Activated naive CD4-positive, alpha-beta T cell treated with anti-CD3 and anti-CD28 coated beads, Interleukin-2, amount 50 U/mL, for 72 hours (primary cell): ENCODE measurements around the gene ACTR2. TPM values are rescaled to one million over a fixed set of nuclear protein-coding genes. Genes with fewer than 3 reads are reported as not detected.
"Not testable (repeated sequence)": the region's sequence is repeated elsewhere in the genome, so short reads cannot be mapped to it uniquely, and the experiment has no call there.

ENCODE experiments used
- ATAC-seq, 2 donors: fragments of 150-1000 bp; cut with Tn5 transposase; 2 replicates each; pipeline ENCODE4 v1.10.0; 2021; ENCODE audit warnings: mild to moderate bottlenecking in 2 of 2, moderate library complexity in 2 of 2
- DNase-seq, 2 donors: peaks; one replicate each; pipeline ENCODE4 v3.0.0; 2021 to 2022; ENCODE audit warnings: low spot score in 2 of 2
- H3K27ac Mint-ChIP-seq, 2 donors: one replicate each; pipeline ENCODE4 v1.8.0; 2022; ENCODE audit warnings: mild to moderate bottlenecking in 2 of 2, mixed read lengths in 2 of 2
- H3K36me3 Mint-ChIP-seq, 2 donors: one replicate each; pipeline ENCODE4 v1.8.0; 2022; ENCODE audit warnings: mixed read lengths in 2 of 2
- H3K9me3 Mint-ChIP-seq, 2 donors: one replicate each; pipeline ENCODE4 v1.8.0; 2022; ENCODE audit warnings: mixed read lengths in 2 of 2
- total RNA-seq, 2 donors: library from RNA; stranded (reverse); gene quantifications; one replicate each; pipeline ENCODE4 v1.2.3, GENCODE V29; 2022

The ACTR2 gene
- total RNA-seq, 2 donors from 2014 or later = 345 to 382 TPM

DNA sequence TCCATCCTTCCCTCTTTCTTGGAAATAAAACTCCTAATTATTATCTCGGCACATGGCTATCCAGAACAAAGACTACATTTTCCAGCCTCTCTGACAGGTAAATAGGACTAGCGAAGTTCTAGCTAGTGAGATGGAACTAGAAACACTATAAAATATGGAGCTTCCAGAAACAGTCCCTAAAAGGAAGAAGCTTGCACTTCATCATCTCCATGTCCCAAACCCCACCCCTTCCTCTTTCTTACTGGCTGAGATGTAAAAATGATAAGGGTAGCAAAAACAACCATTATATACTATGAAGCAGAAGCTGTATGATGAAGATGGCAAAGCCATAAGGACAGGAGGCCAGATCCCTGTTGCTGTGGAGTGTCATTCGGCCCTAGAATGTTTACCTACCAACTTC is 11.7 kb upstream of the ACTR2 start:
- H3K27ac Mint-ChIP-seq = no peak overlapping the region
- no peak for ATAC-seq
- H3K36me3 Mint-ChIP-seq = no peaks in the 10 kb centered on the region
- no peaks in the 10 kb centered on the region for H3K9me3 Mint-ChIP-seq
- no peak for DNase-seq

- no peak overlapping the region for H3K27ac Mint-ChIP-seq
- H3K9me3 Mint-ChIP-seq = no peaks in the 10 kb centered on the region
- no peak for ATAC-seq
- H3K36me3 Mint-ChIP-seq = no peaks in the 10 kb centered on the region
- no peak for DNase-seq
These were observed 7.0 kb upstream of the ACTR2 start for GRCh38 chr2:65220432-65221131.

DNA sequence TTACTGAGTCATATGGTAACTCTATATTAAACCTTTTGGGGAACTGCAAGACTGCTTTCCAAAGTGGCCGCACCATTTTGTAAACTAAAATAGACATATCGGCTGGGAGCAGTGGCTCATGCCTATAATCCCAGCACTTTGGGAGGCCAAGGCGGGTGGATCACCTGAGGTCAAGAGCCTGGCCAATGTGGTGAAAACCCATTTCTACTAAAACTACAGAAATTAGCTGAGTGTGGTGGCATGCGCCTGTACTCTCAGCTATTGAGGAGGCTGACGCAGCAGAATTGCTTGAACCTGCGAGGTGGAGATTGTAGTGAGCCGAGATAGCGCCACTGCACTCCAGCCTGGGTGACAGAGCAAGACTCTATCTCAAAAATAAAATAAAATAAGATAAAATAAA is 6.4 kb upstream of the ACTR2 start:
- H3K9me3 Mint-ChIP-seq, ATAC-seq, DNase-seq, H3K36me3 Mint-ChIP-seq, H3K27ac Mint-ChIP-seq: not testable (repeated sequence)

- Mint-ChIP-seq H3K36me3 (peaks cover 20 to 25% of the 10 kb centered on the region in 2 donors), H3K9me3 (no peaks in the 10 kb centered on the region), H3K27ac (peak overlapping the region; percentile 95 to 99)
- DNase-seq = no peak
- peak; percentile 6 to 19 for ATAC-seq
These were observed 593 bp upstream of the ACTR2 start for GRCh38 chr2:65227020-65227455.

- ATAC-seq = peak; percentile 51 to 53
- DNase-seq = no peak
- Mint-ChIP-seq H3K27ac (peak overlapping the region; percentile 95 to 97), H3K9me3 (no peaks in the 10 kb centered on the region), H3K36me3 (peaks cover 20 to 32% of the 10 kb centered on the region in 2 donors)
These were observed 676 bp downstream of the ACTR2 start for GRCh38 chr2:65228263-65228750.

DNA sequence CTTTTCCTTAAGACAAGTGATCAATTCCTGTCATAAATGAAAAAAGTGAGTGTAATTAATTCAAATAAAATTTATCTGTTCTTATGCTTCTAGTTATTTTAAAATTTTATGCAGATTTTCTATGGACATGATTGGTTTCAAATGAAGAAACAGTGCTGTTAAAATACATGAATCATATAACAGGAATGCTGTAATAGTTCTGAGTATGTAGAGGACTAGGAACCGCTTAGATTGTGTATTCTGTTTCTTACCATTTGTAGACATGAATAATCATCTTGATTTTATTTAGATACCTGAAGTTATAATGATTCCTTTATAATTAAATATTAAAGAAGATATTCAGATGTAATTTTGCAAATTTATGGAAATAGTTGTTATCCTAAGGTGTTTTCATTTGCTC is 3.5 kb downstream of the ACTR2 start:
- ATAC-seq (no peak), DNase-seq (no peak)
- peak overlapping the region in 1 of 2 donors; percentile 14 for H3K27ac Mint-ChIP-seq
- H3K9me3 Mint-ChIP-seq = no peaks in the 10 kb centered on the region
- H3K36me3 Mint-ChIP-seq = peaks cover 20 to 32% of the 10 kb centered on the region in 2 donors

- H3K9me3 Mint-ChIP-seq = no peaks in the 10 kb centered on the region
- peak overlapping the region; percentile 37 to 77 for H3K27ac Mint-ChIP-seq
- peaks cover 14 to 24% of the 10 kb centered on the region in 2 donors for H3K36me3 Mint-ChIP-seq
- DNase-seq (no peak), ATAC-seq (no peak)
These were observed 4.4 kb downstream of the ACTR2 start for GRCh38 chr2:65231892-65232477.

DNA sequence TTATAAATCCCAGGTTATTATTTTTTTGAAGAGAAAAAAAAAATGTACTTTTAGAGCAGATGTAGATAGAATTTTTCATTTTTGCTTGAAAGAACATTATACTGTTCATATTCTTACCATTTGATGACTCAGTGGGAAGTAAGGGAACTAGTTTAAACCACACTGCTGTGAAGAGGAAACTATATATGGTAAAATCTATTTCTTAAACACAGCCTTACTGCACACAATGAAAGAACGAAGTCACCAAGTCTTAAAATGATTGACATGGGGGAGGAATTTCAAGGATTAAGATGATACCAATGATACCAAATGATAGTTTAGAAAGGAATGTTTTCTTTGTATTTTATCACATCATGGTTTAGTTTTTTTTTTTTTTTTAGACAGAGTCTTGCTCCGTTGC is 5.0 kb downstream of the ACTR2 start:
- Mint-ChIP-seq H3K27ac (peak overlapping the region in 1 of 2 donors; percentile 37), H3K36me3 (peaks cover 7 to 21% of the 10 kb centered on the region in 2 donors), H3K9me3 (no peaks in the 10 kb centered on the region)
- DNase-seq (no peak), ATAC-seq (peak; percentile 59 to 68)

- DNase-seq (no peak), ATAC-seq (no peak)
- Mint-ChIP-seq H3K9me3 (no peaks in the 10 kb centered on the region), H3K36me3 (no peaks in the 10 kb centered on the region), H3K27ac (no peak overlapping the region)
These were observed 13.0 kb downstream of the ACTR2 start for GRCh38 chr2:65240657-65241056.

GRCh38 chr2:65244452-65244851 is 16.8 kb downstream of the ACTR2 start:
- H3K9me3 Mint-ChIP-seq, ATAC-seq, H3K36me3 Mint-ChIP-seq, DNase-seq, H3K27ac Mint-ChIP-seq: not testable (repeated sequence)

DNA sequence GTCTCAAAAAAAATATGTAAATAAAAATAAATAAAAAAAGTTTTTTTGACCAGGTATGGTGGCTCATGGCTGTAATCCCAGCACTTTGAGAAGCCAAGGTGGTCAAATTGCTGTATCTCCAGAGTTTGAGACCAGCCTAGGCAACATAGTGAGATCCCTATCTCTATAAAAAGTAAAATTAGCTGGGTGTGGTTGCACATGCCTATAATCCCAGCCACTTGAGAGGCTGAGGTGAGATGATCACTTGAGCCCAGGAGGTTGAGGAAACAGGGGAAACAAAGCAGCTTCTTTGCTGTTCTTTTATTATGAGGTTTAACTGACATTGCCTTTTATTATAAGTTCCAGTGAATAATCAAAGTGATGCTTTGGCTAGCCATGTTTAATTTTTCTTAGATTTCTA is 25.0 kb downstream of the ACTR2 start:
- H3K27ac Mint-ChIP-seq = peak overlapping the region in 1 of 2 donors; percentile 72
- H3K9me3 Mint-ChIP-seq = no peaks in the 10 kb centered on the region
- ATAC-seq (no peak), DNase-seq (no peak)
- H3K36me3 Mint-ChIP-seq = peaks cover 0 to 6% of the 10 kb centered on the region in 2 donors

DNA sequence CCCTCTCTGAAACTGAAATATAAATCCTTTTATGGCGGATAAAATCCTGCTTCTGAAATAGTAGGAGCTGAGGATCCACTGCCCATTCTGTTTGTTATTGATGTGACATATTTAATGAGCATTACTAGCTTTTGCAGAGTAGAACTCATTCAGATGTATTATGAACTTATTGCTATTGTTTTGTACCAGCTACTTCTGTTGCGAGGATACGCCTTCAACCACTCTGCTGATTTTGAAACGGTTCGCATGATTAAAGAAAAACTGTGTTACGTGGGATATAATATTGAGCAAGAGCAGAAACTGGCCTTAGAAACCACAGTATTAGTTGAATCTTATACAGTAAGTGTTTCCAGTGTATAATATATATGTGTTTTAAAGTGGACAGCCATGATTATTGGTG is 27.7 kb downstream of the ACTR2 start:
- H3K9me3 Mint-ChIP-seq = no peaks in the 10 kb centered on the region
- peaks cover 0 to 6% of the 10 kb centered on the region in 2 donors for H3K36me3 Mint-ChIP-seq
- no peak overlapping the region for H3K27ac Mint-ChIP-seq
- DNase-seq (no peak), ATAC-seq (no peak)

GRCh38 chr2:65256054-65256453 is 28.4 kb downstream of the ACTR2 start:
- no peaks in the 10 kb centered on the region for H3K9me3 Mint-ChIP-seq

DNA sequence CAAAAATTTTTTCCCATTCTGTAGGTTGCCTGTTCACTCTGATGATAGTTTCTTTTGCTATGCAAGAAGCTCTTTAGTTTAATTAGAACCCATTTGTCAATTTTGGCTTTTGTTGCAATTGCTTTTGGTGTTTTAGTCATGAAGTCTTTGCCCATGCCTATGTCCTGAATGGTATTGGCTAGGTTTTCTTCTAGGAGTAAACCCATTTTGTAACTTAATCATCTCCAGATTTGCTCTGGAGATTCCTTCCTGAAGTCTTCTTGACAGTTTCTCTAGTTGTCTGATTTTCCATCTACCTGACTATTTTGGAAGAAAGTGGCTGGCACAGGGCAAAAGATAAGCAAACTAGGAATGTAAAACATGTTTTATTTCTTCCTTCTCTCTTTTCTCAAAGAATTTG is 30.2 kb downstream of the ACTR2 start:
- not testable (repeated sequence) for H3K9me3 Mint-ChIP-seq, ATAC-seq, DNase-seq, H3K36me3 Mint-ChIP-seq
- H3K27ac Mint-ChIP-seq = peak overlapping the region; percentile 34 to 37

More at GRCh38 chr2:65256054-65256453, 28.4 kb downstream of the ACTR2 start:
- Mint-ChIP-seq H3K36me3 (peaks cover 0 to 6% of the 10 kb centered on the region in 2 donors), H3K27ac (no peak overlapping the region)
- DNase-seq = no peak
- ATAC-seq = no peak

- H3K27ac Mint-ChIP-seq = no peak overlapping the region
- no peaks in the 10 kb centered on the region for H3K36me3 Mint-ChIP-seq
- ATAC-seq (no peak), DNase-seq (no peak)
- no peaks in the 10 kb centered on the region for H3K9me3 Mint-ChIP-seq
These were observed 34.0 kb downstream of the ACTR2 start for GRCh38 chr2:65261676-65262075.

GRCh38 chr2:65263262-65263661 is 35.6 kb downstream of the ACTR2 start:
- DNase-seq = no peak
- ATAC-seq = no peak
- peak overlapping the region in 1 of 2 donors; percentile 38 for H3K27ac Mint-ChIP-seq
- no peaks in the 10 kb centered on the region for H3K9me3 Mint-ChIP-seq
- H3K36me3 Mint-ChIP-seq = peaks cover 4% of the 10 kb centered on the region in 2 donors

- no peak overlapping the region for H3K27ac Mint-ChIP-seq
These were observed 36.4 kb downstream of the ACTR2 start for GRCh38 chr2:65263986-65264385.

More at GRCh38 chr2:65263986-65264385, 36.4 kb downstream of the ACTR2 start:
- no peak for DNase-seq
- no peak for ATAC-seq
- Mint-ChIP-seq H3K36me3 (peaks cover 5 to 8% of the 10 kb centered on the region in 2 donors), H3K9me3 (no peaks in the 10 kb centered on the region)
